GM23248 (cell line): ENCODE measurements around the gene PGAP3. TPM values are rescaled to one million over a fixed set of nuclear protein-coding genes. Genes with fewer than 3 reads are reported as not detected.

Experiments used
- DNase-seq: peaks from one replicate; pipeline ENCODE4 v3.0.0-alpha.2; 2015
- H2AFZ ChIP-seq: fragments of 200-600 bp; sonication (generic); 2 replicates; pipeline ENCODE4 v1.6.1; 2016; ENCODE audit warnings: antibody characterized with exemption
- H3F3A ChIP-seq: fragments of 200-600 bp; sonication (generic); 2 replicates; pipeline ENCODE4 v1.6.1; 2016; ENCODE audit warnings: mild to moderate bottlenecking, antibody characterized with exemption, mixed run types; ENCODE audit not compliant: insufficient read depth
- H3K27ac ChIP-seq: fragments of 200-600 bp; sonication (generic); 2 replicates; pipeline ENCODE4 v1.5.1; 2016; ENCODE audit warnings: mild to moderate bottlenecking
- H3K27me3 ChIP-seq: fragments of 200-600 bp; sonication (generic); replicated peaks from 2 replicates; pipeline ENCODE4 v1.6.1; 2016; ENCODE audit warnings: mild to moderate bottlenecking; ENCODE audit not compliant: insufficient read depth
- H3K36me3 ChIP-seq: fragments of 200-600 bp; sonication (generic); 2 replicates; pipeline ENCODE4 v1.6.1; 2016; ENCODE audit warnings: low read depth, mild to moderate bottlenecking
- H3K4me1 ChIP-seq: fragments of 200-600 bp; sonication (generic); 2 replicates; pipeline ENCODE4 v1.6.1; 2016; ENCODE audit warnings: mild to moderate bottlenecking; ENCODE audit not compliant: insufficient read depth
- H3K4me2 ChIP-seq: fragments of 200-600 bp; sonication (generic); one replicate; pipeline ENCODE4 v1.6.1; 2016; ENCODE audit warnings: mild to moderate bottlenecking; ENCODE audit not compliant: unreplicated experiment
- H3K4me3 ChIP-seq: fragments of 200-600 bp; sonication (generic); 2 replicates; pipeline ENCODE4 v1.5.1; 2016; ENCODE audit warnings: mild to moderate bottlenecking
- H3K79me2 ChIP-seq: fragments of 200-600 bp; sonication (generic); 2 replicates; pipeline ENCODE4 v1.6.1; 2016; ENCODE audit warnings: mild to moderate bottlenecking; ENCODE audit not compliant: insufficient read depth
- H3K9ac ChIP-seq: fragments of 200-600 bp; sonication (generic); 2 replicates; pipeline ENCODE4 v1.6.1; 2016; ENCODE audit warnings: mild to moderate bottlenecking
- H3K9me2 ChIP-seq: fragments of 200-600 bp; sonication (generic); 2 replicates; pipeline ENCODE4 v1.6.1; 2016; ENCODE audit warnings: mixed run types, mild to moderate bottlenecking, moderate library complexity; ENCODE audit not compliant: insufficient read depth
- H3K9me3 ChIP-seq: fragments of 200-600 bp; sonication (generic); one replicate; pipeline ENCODE4 v1.6.1; 2017; ENCODE audit warnings: low read depth
- H4K20me1 ChIP-seq: fragments of 200-600 bp; sonication (generic); 2 replicates; pipeline ENCODE4 v1.6.0; 2016; ENCODE audit not compliant: insufficient read depth
- EZH2 ChIP-seq: fragments of 200-600 bp; sonication (generic); IDR thresholded peaks from 2 replicates; pipeline ENCODE4 v1.6.1; 2018; ENCODE audit warnings: antibody characterized with exemption, mild to moderate bottlenecking; ENCODE audit not compliant: insufficient read depth, poor library complexity, severe bottlenecking
- EZH2phosphoT487 ChIP-seq: fragments of 200-600 bp; sonication (generic); IDR thresholded peaks from 2 replicates; pipeline ENCODE4 v1.6.1; 2018; ENCODE audit warnings: antibody characterized with exemption, moderate library complexity, mild to moderate bottlenecking, low read depth; ENCODE audit not compliant: insufficient read depth
- WGBS, 2 experiments: methylation state at CpG; one replicate each; pipeline ENCODE4 v1.1.6; 2015 to 2017; ENCODE audit warnings: low lambda C conversion rate in 2 of 2, low coverage in 1 of 2; ENCODE audit errors: missing lambda C conversion rate in 2 of 2; 5-methylcytosine and 5-hydroxymethylcytosine counted together
- in situ Hi-C: fragments of 300-500 bp; cut with MboI; formaldehyde crosslinking; loops from 2 replicates; pipeline ENCODE4 v1.15.0; 2020
- polyA plus RNA-seq: library from polyadenylated mRNA; unstranded; fragments of >200 nt; fragmentation: Nextera tagmentation; extraction: Ambion mirVana; gene quantifications from 2 replicates; pipeline ENCODE4 v1.2.1, GENCODE V29; 2016
- total RNA-seq: library from RNA; depleted of rRNA; stranded (reverse); fragments of >200 nt; shearing (Covaris generic); gene quantifications from 2 replicates; pipeline ENCODE4 v1.2.3, GENCODE V29; 2014

The PGAP3 gene
- total and polyA plus RNA-seq, 2 experiments from 2014 or later = 10.6 to 14.2 TPM

- H2AFZ ChIP-seq = no peak overlapping the region
- no peak overlapping the region for H3K9ac ChIP-seq
- 78 to 80% methylated on average over 12 of the region's 12 CpGs for WGBS, 2 experiments
- no peak overlapping the region for H3K27ac ChIP-seq
- no peaks in the 10 kb centered on the region for H3K4me1 ChIP-seq
- no peaks in the 10 kb centered on the region for H3K9me2 ChIP-seq
- no peaks in the 10 kb centered on the region for H4K20me1 ChIP-seq
- H3K36me3 ChIP-seq = no peaks in the 10 kb centered on the region
- H3K4me2 ChIP-seq = no peak overlapping the region
- H3F3A ChIP-seq = no peaks in the 10 kb centered on the region
- in situ Hi-C loops = no loop called here
- H3K79me2 ChIP-seq = no peaks in the 10 kb centered on the region
- no peak for DNase-seq
- H3K27me3 ChIP-seq = no peaks in the 10 kb centered on the region
- H3K9me3 ChIP-seq = no peaks in the 10 kb centered on the region
- H3K4me3 ChIP-seq = no peak overlapping the region
- TF ChIP-seq EZH2phosphoT487 = no peak
- no peak for TF ChIP-seq EZH2
Observed at GRCh38 chr17:39679521-39680192, 8.2 kb downstream of the PGAP3 start.

- Histone ChIP-seq H3K27me3 (no peaks in the 10 kb centered on the region), H3K9me3 (no peaks in the 10 kb centered on the region), H3K4me1 (no peaks in the 10 kb centered on the region), H3K79me2 (no peaks in the 10 kb centered on the region), H2AFZ (no peak overlapping the region), H3K36me3 (no peaks in the 10 kb centered on the region), H3K9ac (no peak overlapping the region), H3K27ac (no peak overlapping the region), H4K20me1 (no peaks in the 10 kb centered on the region), H3F3A (no peaks in the 10 kb centered on the region), H3K4me2 (no peak overlapping the region), H3K9me2 (no peaks in the 10 kb centered on the region), H3K4me3 (no peak overlapping the region)
- no peak for DNase-seq
- TF ChIP-seq EZH2 (no peak), EZH2phosphoT487 (no peak)
- in situ Hi-C loops = no loop called here
- WGBS, 2 experiments = 84 to 86% methylated on average over 13 of the region's 13 CpGs
Observed at GRCh38 chr17:39678340-39679116, 9.3 kb downstream of the PGAP3 start.

GRCh38 chr17:39677542-39678339 lies 10.1 kb downstream of the PGAP3 start:
- Histone ChIP-seq H3K9me3 (no peaks in the 10 kb centered on the region), H2AFZ (no peak overlapping the region), H3K4me3 (no peak overlapping the region), H3K4me2 (no peak overlapping the region), H3K9me2 (no peaks in the 10 kb centered on the region), H3F3A (no peaks in the 10 kb centered on the region), H4K20me1 (no peaks in the 10 kb centered on the region), H3K9ac (no peak overlapping the region), H3K4me1 (no peaks in the 10 kb centered on the region), H3K36me3 (no peaks in the 10 kb centered on the region), H3K27me3 (no peaks in the 10 kb centered on the region), H3K27ac (no peak overlapping the region), H3K79me2 (no peaks in the 10 kb centered on the region)
- no peak for TF ChIP-seq EZH2
- no peak for TF ChIP-seq EZH2phosphoT487
- in situ Hi-C loops = no loop called here
- 74 to 79% methylated on average over 13 of the region's 13 CpGs for WGBS, 2 experiments
- DNase-seq = no peak

DNA sequence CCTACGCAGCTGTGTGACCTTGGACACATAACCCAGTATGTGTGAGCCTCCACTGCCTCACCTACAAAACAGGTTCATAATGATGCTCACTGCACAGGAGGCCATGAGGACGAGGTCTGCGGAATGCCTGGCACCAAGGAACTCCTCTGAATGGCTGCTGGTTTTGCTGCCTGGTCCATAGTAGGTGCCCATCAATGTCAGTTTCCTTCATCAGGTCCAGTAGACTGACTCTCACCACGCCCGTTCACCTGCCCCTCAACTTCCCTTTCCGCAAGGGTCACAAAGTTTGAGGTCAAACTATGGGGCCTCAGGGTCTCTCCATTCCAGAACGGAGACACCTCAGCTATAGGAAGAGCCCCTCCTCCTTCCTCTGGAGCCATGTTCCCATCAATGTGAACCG lies 10.8 kb downstream of the PGAP3 start:
- Histone ChIP-seq H3K79me2 (no peaks in the 10 kb centered on the region), H3K4me3 (no peak overlapping the region), H3K36me3 (no peaks in the 10 kb centered on the region), H3K9me3 (no peaks in the 10 kb centered on the region), H3K9me2 (no peaks in the 10 kb centered on the region), H2AFZ (no peak overlapping the region), H3K9ac (no peak overlapping the region), H3K27me3 (no peaks in the 10 kb centered on the region), H3K4me2 (no peak overlapping the region), H4K20me1 (no peaks in the 10 kb centered on the region), H3K4me1 (no peaks in the 10 kb centered on the region), H3K27ac (no peak overlapping the region), H3F3A (no peaks in the 10 kb centered on the region)
- in situ Hi-C loops = no loop called here
- TF ChIP-seq EZH2phosphoT487 (no peak), EZH2 (no peak)
- no peak for DNase-seq
- 82 to 83% methylated on average over 8 of the region's 8 CpGs for WGBS, 2 experiments
